GM10248 (cell line): ENCODE measurements around the gene ADGRV1.
"Not testable (repeated sequence)": the region's sequence is repeated elsewhere in the genome, so short reads cannot be mapped to it uniquely, and the experiment has no call there.

Source experiments
- CTCF ChIA-PET: fragments of 300-600 bp; sonication (Branson Sonifier 250); formaldehyde crosslinking; extraction: SDS; loops from one replicate; lab custom pipeline; 2021; ENCODE audit warnings: antibody characterized with exemption; lab: Yijun Ruan, JAX
- POLR2A ChIA-PET: fragments of 350-650 bp; sonication (Branson Sonifier 250); formaldehyde crosslinking; extraction: SDS; loops from one replicate; lab custom pipeline; 2020; ENCODE audit warnings: antibody characterized with exemption; lab: Yijun Ruan, JAX
- DNase-seq: peaks from one replicate; pipeline ENCODE4 v3.0.0; 2012; ENCODE audit errors: extremely low spot score
- TF ChIP-seq, protein P1 (sequence below): IDR thresholded peaks from 2 replicates; pipeline ENCODE4 v1.5.1; 2012; ENCODE audit warnings: mild to moderate bottlenecking, low read depth; ENCODE audit errors: extremely low read depth, missing control alignments, control extremely low read depth

ADGRV1 gene

DNA sequence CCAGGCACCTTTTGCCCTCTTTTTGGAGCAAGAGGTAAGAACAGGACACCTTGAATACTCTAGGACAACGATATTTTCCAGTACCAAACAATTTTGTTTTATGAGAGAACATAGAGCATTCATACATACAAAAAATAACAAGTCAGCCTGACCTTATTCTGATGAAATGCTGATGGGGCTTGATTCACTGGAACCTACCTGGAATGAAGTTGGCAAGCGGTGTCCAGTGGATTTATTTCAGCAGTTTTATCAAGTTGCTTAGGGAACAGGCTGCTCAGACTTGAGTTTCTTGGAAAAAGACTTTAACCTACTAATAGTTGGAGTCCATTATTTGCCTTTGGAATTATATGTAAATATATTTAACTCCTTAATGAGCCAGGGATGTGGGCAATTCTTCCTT lies 502.5 kb downstream of the ADGRV1 start:
- ChIA-PET POLR2A (no interaction called here), CTCF (interaction anchor here (1.0 kb wide), 1 partner anchor 47 kb away, joined by 3 read pairs; no protein-coding TSS in a partner anchor)
- no peak for DNase-seq
- TF ChIP-seq, protein P1, sequence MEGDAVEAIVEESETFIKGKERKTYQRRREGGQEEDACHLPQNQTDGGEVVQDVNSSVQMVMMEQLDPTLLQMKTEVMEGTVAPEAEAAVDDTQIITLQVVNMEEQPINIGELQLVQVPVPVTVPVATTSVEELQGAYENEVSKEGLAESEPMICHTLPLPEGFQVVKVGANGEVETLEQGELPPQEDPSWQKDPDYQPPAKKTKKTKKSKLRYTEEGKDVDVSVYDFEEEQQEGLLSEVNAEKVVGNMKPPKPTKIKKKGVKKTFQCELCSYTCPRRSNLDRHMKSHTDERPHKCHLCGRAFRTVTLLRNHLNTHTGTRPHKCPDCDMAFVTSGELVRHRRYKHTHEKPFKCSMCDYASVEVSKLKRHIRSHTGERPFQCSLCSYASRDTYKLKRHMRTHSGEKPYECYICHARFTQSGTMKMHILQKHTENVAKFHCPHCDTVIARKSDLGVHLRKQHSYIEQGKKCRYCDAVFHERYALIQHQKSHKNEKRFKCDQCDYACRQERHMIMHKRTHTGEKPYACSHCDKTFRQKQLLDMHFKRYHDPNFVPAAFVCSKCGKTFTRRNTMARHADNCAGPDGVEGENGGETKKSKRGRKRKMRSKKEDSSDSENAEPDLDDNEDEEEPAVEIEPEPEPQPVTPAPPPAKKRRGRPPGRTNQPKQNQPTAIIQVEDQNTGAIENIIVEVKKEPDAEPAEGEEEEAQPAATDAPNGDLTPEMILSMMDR = no peak

DNA sequence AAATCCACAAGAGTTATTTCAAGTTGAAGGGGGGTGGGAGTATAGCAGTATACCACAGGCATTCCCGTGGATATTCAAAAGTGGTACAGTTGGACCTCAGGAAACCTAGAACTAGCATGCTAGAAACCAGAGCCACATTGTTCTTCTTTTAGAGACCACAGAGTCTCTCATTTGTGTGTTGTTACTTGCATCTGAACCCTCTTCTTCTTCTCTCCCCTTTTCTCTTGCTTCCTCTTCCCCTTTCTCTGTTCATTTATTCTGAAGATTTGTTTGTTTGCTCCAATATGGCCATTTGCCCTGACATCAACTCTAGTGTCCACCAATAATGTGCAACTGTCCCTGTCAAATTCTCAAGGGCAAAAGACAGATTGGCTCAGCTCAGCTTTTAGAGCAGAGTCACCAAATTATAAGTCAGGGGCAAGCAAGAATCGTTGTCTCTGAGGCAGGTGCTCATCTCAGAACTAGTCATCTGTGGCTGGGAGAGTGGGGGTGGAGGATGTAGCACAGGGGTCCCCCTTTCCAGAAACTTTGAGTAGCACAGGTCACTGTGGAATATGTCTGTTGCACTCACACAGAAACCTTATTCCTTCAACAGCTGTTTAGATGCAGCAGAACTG lies 503.5 kb downstream of the ADGRV1 start:
- no peak for DNase-seq
- POLR2A ChIA-PET = no interaction called here
- CTCF ChIA-PET = interaction anchor here (1.0 kb wide), 1 partner anchor 46 kb away, joined by 3 read pairs; no protein-coding TSS in a partner anchor
- TF ChIP-seq, protein P1 = no peak

DNA sequence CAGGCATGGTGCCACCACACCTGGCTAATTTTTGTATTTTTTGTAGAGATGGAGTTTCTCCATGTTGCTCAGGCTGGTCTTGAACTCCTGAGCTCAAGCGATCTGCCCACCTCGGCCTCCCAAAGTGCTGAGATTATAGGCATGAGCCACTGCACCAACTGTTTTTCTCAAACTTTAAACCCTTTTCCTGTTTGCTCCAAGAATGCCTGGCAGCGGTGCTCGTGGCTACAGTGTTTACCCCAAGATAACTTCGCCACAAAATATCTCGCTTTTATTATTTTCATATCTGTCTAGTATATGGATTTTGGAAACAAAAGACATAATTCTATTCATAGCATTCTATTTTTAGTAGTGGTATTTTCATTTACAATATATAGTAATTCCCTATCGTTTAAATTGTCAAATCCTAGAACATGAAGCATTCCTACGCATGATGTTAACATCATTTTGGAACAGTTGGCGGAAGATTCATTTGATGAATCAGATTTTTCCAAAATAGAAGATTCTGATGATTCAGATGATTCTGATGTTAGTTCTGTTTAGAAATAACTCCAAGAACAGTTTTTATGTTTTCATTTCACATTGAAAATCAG lies 504.6 kb downstream of the ADGRV1 start:
- POLR2A ChIA-PET, DNase-seq, CTCF ChIA-PET: not testable (repeated sequence)

DNA sequence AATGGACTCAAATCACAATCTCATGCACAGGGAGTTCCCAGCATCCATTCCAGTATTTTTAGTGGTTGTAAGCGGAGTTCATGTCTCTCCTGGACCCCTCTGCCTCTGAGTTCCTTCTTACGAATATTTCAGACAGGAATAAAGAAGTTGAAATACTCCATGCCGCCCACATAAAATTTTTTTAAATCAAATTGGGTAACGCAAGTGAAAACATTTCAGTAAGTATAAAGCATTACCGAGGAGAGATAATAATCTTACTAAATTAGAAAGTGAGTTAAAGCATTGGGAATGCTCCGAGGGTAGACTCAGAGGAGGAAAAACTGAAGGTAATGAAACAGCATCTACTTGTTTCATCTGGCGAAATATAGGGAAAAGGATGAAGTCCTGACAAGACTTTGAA lies 506.9 kb downstream of the ADGRV1 start:
- TF ChIP-seq, protein P1 = no peak
- CTCF ChIA-PET = no interaction called here
- DNase-seq = no peak
- POLR2A ChIA-PET = no interaction called here

DNA sequence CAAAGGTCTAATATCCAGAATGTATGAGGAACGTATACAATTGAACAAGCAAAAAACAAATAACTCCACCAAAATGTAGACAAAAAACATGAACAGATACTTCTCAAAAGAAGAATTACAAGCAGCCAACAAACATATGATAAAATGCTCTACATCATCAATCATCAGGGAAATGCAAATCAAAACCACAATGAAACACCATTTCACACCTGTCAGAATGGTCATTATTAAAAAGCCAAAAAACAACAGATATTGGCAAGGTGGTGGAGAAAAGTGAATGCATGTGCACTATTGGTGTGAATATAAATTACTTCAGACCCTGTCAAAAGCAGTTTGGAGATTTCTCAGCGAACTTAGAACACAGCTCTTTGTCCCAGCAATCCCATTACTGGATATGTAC lies 510.8 kb downstream of the ADGRV1 start:
- ChIA-PET POLR2A (no interaction called here), CTCF (no interaction called here)
- TF ChIP-seq, protein P1 = no peak
- no peak for DNase-seq

DNA sequence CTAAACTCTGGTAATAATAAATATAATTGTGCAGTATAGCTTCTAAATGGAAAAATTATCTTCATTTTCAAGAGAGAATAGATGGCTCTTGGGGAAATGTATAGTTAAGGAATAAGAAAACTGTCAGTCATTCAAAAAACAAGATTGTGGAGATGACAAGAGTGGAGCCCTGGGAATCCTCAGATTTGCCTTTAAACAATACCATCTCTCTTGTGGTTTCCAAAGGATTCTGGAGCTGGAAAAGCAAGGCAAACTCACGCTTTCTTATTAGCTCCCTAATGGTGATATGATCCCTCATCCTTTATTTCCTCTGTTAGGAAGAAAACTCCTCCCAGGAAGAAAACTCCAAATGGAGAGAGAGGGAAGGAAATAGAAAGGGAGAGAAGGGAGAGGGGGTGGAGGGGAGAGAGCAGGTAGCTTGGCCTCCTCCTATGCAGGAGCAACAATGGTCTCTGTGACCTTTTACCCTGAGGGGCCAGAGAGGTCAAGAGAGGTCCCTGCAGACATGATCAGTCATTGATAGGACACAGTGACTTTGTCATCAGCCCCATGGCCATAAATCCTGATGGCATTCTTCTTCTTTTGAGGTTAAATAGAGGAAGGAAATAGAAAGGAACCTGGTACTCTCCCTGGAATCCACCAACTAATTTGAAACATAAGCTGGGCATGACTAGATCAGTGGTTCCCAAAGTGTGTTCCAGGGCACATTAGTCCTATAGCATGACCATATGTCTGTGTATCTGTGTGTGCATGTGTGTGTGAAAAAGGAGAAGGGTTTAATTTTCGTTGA lies 512.4 kb downstream of the ADGRV1 start:
- DNase-seq = no peak
- TF ChIP-seq, protein P1 = no peak
- ChIA-PET POLR2A (no interaction called here), CTCF (interaction anchor here (1.0 kb wide), 1 partner anchor 18 kb away, joined by 3 read pairs; no protein-coding TSS in a partner anchor)
